Stimulated activated CD8-positive, alpha-beta memory T cell treated with anti-CD3 and anti-CD28 coated beads, Interleukin-15, amount 100 ng/mL, for 4 hours (primary cell): ENCODE measurements around the gene TRPM3.

Experiments used
- DNase-seq, 2 donors: peaks; one replicate each; pipeline ENCODE4 v3.0.0-alpha.2; 2020; ENCODE audit warnings: low read depth in 2 of 2

Gene TRPM3

DNA sequence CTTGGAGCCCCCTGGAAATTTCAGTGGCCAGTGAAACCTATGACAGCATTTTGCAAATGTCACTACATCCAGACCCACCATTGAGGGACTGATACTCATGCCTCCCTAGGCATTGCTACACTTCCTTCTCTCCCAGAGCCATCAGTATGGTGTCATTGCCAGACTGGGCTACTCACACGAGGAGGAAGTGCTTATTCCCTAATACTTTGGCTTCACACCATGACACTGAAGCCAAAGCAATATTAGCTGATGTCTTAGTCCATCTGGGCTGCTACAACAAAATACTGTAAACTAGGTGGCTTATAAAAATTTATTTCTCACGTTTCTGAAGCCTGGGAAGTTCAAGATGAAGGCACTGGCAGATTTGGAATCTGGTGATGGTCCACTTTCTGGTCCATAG, 22.6 kb downstream of the TRPM3 start:
- no peak for DNase-seq

DNA sequence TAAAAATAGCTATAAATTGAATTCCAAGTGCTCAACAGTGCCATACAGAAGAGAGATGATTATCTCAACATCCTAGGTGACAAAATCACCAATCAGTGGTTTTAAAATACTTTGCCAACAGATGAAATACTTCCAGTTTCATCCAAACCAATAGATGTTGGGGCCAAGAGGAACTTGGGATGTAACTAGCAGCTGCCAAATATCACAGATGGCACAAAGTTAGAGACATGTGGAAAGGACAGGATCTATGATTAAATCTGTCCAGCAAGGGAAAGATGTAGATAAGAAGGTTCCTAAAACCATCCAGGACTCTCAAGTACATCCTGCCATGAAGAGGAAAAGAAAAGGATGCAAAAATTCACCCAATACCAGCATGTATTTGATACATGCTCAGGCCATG, 23.8 kb downstream of the TRPM3 start:
- no peak for DNase-seq

GRCh38 chr9:71096421-71097108, 24.9 kb downstream of the TRPM3 start:
- DNase-seq = no peak

DNA sequence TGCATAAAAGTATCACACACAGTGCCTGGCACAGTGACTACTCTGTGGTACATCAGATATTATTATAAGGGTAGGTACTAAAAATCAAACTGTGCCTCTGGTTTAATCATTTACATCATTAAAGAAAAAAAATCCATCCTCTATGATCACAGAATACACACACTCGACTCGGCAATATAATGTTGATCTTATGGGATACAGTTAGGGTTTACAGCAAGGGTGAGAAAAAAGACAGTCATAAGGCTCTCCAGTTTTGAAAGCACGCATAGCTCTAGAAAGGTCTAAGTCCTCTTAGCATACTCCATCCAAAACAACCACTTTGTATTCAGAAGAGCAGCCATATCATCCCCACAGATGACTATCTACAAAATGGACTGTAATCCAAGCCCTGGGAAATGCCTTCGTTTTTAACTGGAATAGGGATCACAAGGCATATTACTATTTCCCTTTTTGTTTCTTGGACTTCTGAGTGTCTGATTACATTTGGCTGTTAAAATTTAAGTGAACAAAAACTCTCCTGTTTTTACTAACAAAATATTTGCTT, 26.6 kb downstream of the TRPM3 start:
- no peak for DNase-seq

DNA sequence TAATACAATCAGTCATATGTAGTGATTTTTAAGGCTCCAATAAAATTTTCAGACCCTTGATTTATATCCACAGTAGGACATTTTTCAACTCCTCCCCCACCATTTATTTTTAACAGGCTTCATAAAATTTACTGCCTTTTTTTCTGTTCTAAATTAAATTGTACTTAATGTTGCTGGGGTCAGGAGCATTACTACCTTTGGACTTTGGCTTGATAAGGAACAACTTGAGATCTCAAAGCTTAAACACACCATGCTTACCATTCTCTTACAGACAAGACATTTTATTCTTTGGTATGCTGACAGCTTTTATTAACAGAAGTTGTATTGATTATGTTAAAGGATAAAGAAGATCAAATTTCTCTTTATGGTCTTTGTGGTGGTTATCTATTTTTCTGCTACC, 30.5 kb downstream of the TRPM3 start:
- no peak for DNase-seq

DNA sequence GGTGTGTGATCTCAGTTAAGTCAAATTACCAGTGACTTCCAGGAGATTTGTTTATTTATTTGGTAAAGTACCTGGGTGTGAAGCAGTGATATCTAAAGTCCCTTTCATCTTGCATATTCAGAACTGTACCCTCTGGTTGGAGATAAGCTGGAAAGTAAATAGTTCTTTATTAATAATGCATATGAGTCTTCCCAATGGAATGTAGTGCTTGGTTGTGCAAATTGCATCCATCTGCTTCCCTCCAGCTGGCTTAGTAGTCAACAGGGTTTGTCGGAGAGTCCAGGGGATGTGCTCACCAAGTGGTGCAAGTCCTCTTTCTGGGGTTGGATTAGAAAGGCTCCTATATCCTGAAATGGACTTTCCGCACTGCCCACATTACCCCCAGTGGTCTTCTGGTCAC, 42.0 kb downstream of the TRPM3 start:
- no peak for DNase-seq

DNA sequence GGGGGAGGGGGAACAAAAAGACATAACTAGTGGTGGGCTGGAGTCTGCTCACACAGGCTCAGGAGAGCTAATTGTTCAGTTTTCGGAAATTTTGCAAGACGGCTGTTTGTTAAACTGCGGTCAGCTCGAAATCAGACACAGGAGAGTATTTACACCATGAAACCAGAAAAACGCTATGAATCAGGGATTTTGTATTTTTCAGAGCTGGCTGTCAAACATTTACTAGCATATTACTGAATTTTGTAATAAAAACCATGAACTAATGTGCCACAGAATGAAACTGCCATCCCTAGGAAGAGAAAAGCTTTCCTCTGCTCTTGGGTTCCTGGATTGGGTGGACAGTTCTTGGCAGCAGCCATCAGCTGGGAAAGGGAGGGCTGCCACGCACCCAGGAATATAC, 45.3 kb downstream of the TRPM3 start:
- no peak for DNase-seq

DNA sequence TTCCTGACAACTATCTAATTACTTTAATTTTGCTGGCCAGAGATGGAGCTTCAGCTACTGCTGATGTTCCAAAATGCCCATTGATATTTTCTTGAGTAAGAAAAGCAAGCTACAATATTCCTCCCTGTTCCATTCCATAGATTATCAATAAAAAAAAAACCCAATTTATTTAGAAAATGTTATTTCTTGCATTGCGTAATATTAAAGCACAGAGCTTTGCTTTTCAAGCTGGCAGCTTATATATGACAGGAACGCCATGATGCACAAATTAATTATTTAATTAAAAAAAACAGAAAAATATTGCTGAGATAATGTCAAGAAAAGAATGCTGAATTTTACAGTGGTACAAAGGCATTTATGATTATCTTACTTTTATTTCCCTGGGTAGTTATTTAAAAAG, 47.9 kb downstream of the TRPM3 start:
- DNase-seq = no peak

- no peak for DNase-seq
These were observed 48.8 kb downstream of the TRPM3 start for GRCh38 chr9:71072587-71072986.

GRCh38 chr9:71071633-71072032, 49.8 kb downstream of the TRPM3 start:
- DNase-seq = no peak

DNA sequence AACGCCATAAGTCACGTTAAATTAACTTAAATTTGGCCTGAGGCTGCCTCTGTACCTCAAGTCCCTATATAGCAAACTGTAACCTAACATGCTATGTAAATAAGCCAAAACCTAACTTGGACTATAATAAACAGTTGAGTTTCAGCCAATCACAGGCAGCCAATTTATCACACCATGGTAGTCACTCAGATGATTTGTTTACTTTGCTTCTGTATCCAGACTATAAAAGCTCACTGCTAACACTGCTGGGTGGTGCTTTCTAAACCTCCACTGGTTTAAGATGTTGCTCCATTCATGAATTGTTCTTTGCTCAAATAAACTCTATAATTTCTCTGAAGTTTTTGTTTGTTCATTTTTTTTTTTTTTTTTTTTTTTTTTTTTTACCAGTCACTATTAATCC, 62.8 kb downstream of the TRPM3 start:
- DNase-seq = no peak

DNA sequence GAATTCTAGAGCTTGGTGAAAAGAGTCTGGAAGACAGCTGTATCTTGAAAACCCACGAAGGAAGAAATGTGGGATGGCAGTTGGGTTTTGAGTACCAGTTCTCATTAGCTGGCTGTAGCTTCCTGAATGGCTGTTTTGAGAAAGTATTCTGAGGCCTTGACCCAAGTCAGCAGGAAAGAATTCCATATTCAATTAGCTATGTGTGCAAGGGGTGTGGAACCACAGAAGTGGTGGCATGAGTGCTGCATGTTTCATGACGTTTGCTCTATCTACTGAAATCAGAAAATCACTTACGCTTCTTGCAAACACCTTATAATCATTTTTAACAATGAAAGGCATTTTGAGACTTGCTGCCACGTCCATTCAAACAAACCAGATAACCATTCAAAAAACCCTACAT, 69.1 kb downstream of the TRPM3 start:
- DNase-seq = no peak

- DNase-seq = no peak
These were observed 73.1 kb downstream of the TRPM3 start for GRCh38 chr9:71048280-71048679.

GRCh38 chr9:71042448-71042990, 78.9 kb downstream of the TRPM3 start:
- no peak for DNase-seq

GRCh38 chr9:71037521-71037920, 83.9 kb downstream of the TRPM3 start:
- no peak for DNase-seq

DNA sequence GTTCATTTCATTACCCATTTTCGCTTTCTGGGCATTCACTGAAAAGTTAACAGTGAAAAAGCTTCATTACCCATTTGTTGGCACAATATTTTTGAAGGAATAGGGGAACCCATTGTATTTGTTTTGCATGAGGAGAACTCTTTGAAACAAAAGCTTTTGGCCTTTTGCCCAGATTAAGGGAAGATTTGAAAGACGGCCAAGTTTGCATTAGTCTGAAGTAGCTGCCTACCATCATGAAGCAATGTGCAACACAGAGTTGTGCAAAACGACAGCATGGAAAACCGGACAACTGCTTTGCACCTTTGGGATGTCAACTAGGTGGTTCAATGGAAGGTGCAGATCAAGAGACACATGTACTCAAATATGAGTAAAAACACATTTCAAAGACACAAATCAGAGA, 84.9 kb downstream of the TRPM3 start:
- no peak for DNase-seq

GRCh38 chr9:71032779-71033178, 88.6 kb downstream of the TRPM3 start:
- no peak for DNase-seq

DNA sequence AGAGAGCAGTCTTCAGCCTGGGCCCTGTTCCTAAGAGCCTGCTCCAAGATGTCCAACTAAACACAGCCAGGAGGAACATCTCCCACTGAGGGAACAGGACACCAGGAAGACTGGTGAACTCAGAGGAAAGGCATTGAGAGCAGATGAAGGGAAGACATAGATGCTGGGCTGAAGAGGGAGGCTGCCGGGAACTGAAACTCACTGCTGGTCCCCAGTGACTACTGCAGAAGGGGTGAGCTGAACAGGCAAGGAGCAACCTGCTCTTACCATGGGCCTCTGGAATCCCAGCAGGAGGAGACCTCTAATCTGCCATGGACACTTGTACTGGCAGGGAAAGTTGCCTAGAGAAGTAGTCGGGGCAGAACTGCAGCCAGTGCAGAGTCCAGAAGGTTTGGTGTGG, 95.7 kb downstream of the TRPM3 start:
- DNase-seq = no peak

DNA sequence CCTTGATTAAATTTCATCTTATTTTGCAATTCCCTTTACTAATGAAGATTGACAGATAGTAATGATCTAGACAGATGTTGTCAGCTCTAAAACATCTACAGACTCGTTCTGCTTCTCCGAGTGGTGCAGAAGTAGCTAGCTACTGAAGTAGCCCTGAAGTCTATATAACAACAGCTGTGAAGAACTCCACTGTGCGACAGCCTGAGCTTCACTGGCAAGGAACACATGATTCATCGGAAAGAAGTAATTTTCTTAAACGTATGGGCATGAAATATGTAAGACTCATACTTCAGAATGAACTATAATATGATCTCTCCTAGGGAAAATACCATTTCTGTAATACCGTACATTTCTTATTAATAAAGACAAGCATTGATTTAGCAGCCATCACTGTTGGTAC, 96.2 kb downstream of the TRPM3 start:
- no peak for DNase-seq

DNA sequence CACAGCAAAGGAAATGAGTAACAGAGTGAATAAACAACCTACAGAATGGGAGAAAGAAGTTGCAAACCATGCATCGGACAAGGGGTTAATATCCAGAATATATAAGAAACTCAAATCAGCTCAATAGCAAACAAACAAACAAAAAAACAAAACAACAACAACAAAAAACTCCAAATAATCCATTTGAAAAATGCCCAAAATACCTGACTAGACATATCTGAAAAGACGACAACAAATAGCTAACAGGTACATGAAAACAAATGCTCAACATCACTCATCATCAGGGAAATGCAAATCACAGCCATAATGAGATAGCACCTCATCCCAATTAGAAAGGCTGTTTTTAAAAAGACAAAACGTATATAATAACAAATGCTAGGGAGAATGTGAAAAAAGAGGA, 111.2 kb downstream of the TRPM3 start:
- no peak for DNase-seq

- DNase-seq = no peak
These were observed 116.0 kb downstream of the TRPM3 start for GRCh38 chr9:71005456-71005855.

- no peak for DNase-seq
These were observed 117.2 kb downstream of the TRPM3 start for GRCh38 chr9:71004196-71004595.

GRCh38 chr9:71003346-71003745, 118.1 kb downstream of the TRPM3 start:
- DNase-seq = no peak
